Measurements from ENCODE around the gene NIT1. TPM values are rescaled to one million over a fixed set of nuclear protein-coding genes. Genes with fewer than 3 reads are reported as not detected.

NIT1 gene
- total and polyA plus RNA-seq, 9 of the 15 experiments (the other 6 are each of a cell fraction or from before 2014, with no cell fraction given) = 18.4 to 76.0 (median 33.7) TPM

GRCh38 chr1:161159087-161159912 lies 41.4 kb downstream of the NIT1 start, which contains the start of gene USP21 (continued):
- TF ChIP-seq ELF1 (tag; IDR thresholded peaks at IDR 0.05) (no peak), ELF2 (CRISPR knock-in tag; IDR thresholded peaks at IDR 0.05) (peak; percentile 68), SAFB (IDR thresholded peaks at IDR 0.05; ENCODE audit: borderline replicate concordance, low read depth, low read length) (no peak), RHOXF2B (CRISPR knock-in tag; conservative IDR thresholded peaks at IDR 0.05) (no peak; the same call in 1 of the 2 replicates), EHMT2 (IDR thresholded peaks at IDR 0.05) (no peak), YY1 (IDR thresholded peaks at IDR 0.05; ENCODE audit: borderline replicate concordance in 1 of 3, control insufficient read depth in 1 of 3, extremely low read depth in 1 of 3, insufficient read depth in 3 of 3, insufficient read length in 1 of 3, insufficient replicate concordance in 2 of 3, low read depth in 1 of 3, low read length in 2 of 3) (peak; percentile 94 to 98 (median 98)), NFXL1 (CRISPR knock-in tag; IDR thresholded peaks at IDR 0.05) (no peak), ZNF695 (CRISPR knock-in tag; IDR thresholded peaks at IDR 0.05) (no peak), ETV5 (CRISPR knock-in tag; IDR thresholded peaks at IDR 0.05; ENCODE audit: low read depth) (no peak), MYNN (IDR thresholded peaks at IDR 0.05) (peak; percentile 4; the same call in 1 of the 2 replicates), MYNN (CRISPR knock-in tag; IDR thresholded peaks at IDR 0.05) (no peak), CEBPG (CRISPR knock-in tag; IDR thresholded peaks at IDR 0.05) (no peak), CEBPG (tag; conservative IDR thresholded peaks at IDR 0.05 in 1 of 2, IDR thresholded peaks at IDR 0.05 in 1 of 2) (no peak), MNT (conservative IDR thresholded peaks at IDR 0.05) (peak; percentile 39 to 55; a peak in 2 of 4 replicates), ZNF263 (CRISPR knock-in tag; IDR thresholded peaks at IDR 0.05; ENCODE audit: borderline replicate concordance) (0 out of 2 replicates have a peak, but pooled peaks have one; percentile 2), ZNF609 (CRISPR knock-in tag; IDR thresholded peaks at IDR 0.05; ENCODE audit: borderline replicate concordance) (no peak), ZNF583 (CRISPR knock-in tag; IDR thresholded peaks at IDR 0.05) (no peak), HDGF (IDR thresholded peaks at IDR 0.05) (peak; percentile 82; the same call in 1 of the 2 replicates), TAF1 (IDR thresholded peaks at IDR 0.05; ENCODE audit: control insufficient read depth, extremely low read depth, insufficient read depth, low read length, severe bottlenecking) (peak; percentile 98), ZFP91 (CRISPR knock-in tag; IDR thresholded peaks at IDR 0.05) (no peak)

All from K562 (cell line).